ENCODE measurements around the gene TBL1XR1. TPM values are rescaled to one million over a fixed set of nuclear protein-coding genes. Genes with fewer than 3 reads are reported as not detected.

Gene TBL1XR1
- total RNA-seq, 1 experiment from 2014 or later: 180 TPM

GRCh38 chr3:177071496-177072156 lies 125.7 kb downstream of the TBL1XR1 start:
- ATAC-seq: no peak
- BruUV-seq (replicated peaks): no TSS peak
- ChIA-PET CTCF (interaction anchor here (0.7 kb wide), 1 partner anchor 197 kb away, joined by 3 read pairs; no protein-coding TSS in a partner anchor), RAD21 (ENCODE audit: low non-redundant PET in 1 of 2, low total read pairs in 2 of 2, uncharacterized antibody in 2 of 2, unreplicated experiment in 2 of 2) (no interaction called here), POLR2A (no interaction called here)
- Histone ChIP-seq H3K4me1 (ENCODE audit: control insufficient read depth in 1 of 2, insufficient read depth in 2 of 2, low read length in 2 of 2) (peaks cover 17 to 22% of the 10 kb centered on the region in 2 experiments), H3K36me3 (ENCODE audit: control insufficient read depth in 1 of 2, insufficient read depth in 2 of 2, low read length in 2 of 2) (no peaks in the 10 kb centered on the region), H3K4me2 (ENCODE audit: low read length) (no peak overlapping the region), H4K20me1 (ENCODE audit: insufficient read depth) (0 out of 2 replicates have a peak, but pooled peaks cover 9% of the 10 kb centered on the region), H2AFZ (ENCODE audit: low read depth, low read length, poor library complexity, severe bottlenecking) (no peak overlapping the region), H3K9ac (ENCODE audit: low read length) (no peak overlapping the region), H3K4me3 (replicated peaks in 1 of 2; ENCODE audit: low read depth in 1 of 2, low read length in 2 of 2) (no peak overlapping the region), H3K9me2 (ENCODE audit: insufficient read depth) (no peaks in the 10 kb centered on the region), H3K79me2 (ENCODE audit: insufficient read depth, low read length) (peaks cover 100% of the 10 kb centered on the region), H3K27me3 (ENCODE audit: insufficient read depth, low read length) (no peaks in the 10 kb centered on the region), H3K27ac (ENCODE audit: low read depth, low read length) (no peak overlapping the region), H3K9me3 (ENCODE audit: control insufficient read depth in 1 of 2, insufficient read depth in 1 of 2, low read depth in 1 of 2, low read length in 2 of 2) (no peaks in the 10 kb centered on the region)
- intact Hi-C loops (cut with micrococcal nuclease): no loop called here
- DNase-seq (ENCODE audit: low read depth, low spot score): no peak
- no peak for TF ChIP-seq ZNF274 (IDR thresholded peaks at IDR 0.05; ENCODE audit: low read depth, low read length)
- TF ChIP-seq YY1 (IDR thresholded peaks at IDR 0.05; ENCODE audit: extremely low read depth, insufficient replicate concordance, low read depth, low read length): no peak
- no peak for TF ChIP-seq ATF3 (IDR thresholded peaks at IDR 0.05)
- TF ChIP-seq CTCF (IDR thresholded peaks at IDR 0.05 in 2 of 3, conservative IDR thresholded peaks at IDR 0.05 in 1 of 3; ENCODE audit: borderline replicate concordance in 1 of 3, insufficient read depth in 1 of 3, low read depth in 2 of 3, low read length in 2 of 3): no peak
- TF ChIP-seq TCF7L2 (IDR thresholded peaks at IDR 0.05; ENCODE audit: borderline replicate concordance, extremely low read depth, insufficient read depth, insufficient read length): no peak
- TF ChIP-seq POLR2AphosphoS5 (IDR thresholded peaks at IDR 0.05; ENCODE audit: low read depth, low read length): no peak
- no peak for TF ChIP-seq EZH2 (IDR thresholded peaks at IDR 0.05)
- no peak for TF ChIP-seq EGR1 (IDR thresholded peaks at IDR 0.05; ENCODE audit: low read depth)
- TF ChIP-seq ZFX (IDR thresholded peaks at IDR 0.05): no peak
- no peak for TF ChIP-seq SRF (IDR thresholded peaks at IDR 0.05; ENCODE audit: low read depth)
- TF ChIP-seq ZBTB33 (IDR thresholded peaks at IDR 0.05; ENCODE audit: extremely low read depth, insufficient replicate concordance, low read length): no peak
- no peak for TF ChIP-seq CEBPB (IDR thresholded peaks at IDR 0.05; ENCODE audit: low read depth)

All from HCT116 (cell line).